Epithelial cell of prostate (primary cell): ENCODE data around the gene SNUPN.
"Not testable (repeated sequence)": the region's sequence is repeated elsewhere in the genome, so short reads cannot be mapped to it uniquely, and the experiment has no call there.

Experiments used
- DNase-seq: peaks from one replicate; pipeline ENCODE4 v3.0.0-alpha.2; 2011; ENCODE audit warnings: low read depth, low spot score
- H3K27ac ChIP-seq: fragments of 450-650 bp; 2 replicates; pipeline ENCODE4 v1.5.1; 2017; ENCODE audit warnings: mild to moderate bottlenecking

The SNUPN gene

DNA sequence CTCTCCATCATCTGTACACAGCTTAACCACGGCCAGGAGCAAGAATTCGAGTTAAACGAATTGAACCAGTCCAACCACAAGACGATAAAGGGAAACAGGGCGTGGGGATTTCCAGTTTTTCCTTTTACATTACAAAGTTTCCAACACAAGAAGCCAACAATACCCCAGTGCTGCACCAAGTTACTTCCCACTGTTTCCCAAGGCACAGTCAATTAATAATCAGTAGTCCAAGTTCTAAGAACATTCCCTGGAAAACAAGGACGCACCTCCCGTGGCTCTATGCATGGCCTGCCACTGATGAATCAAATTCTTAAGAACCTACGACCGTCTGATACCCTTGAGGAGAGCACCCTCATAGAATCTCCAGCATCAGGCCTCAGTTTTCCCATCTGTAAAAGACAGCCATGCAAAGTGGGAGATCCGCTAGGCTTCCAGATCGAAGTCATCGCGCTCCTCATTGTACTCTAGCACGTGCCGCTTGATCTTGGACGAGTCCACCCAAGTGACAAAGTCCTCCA lies 13.7 kb upstream of the SNUPN start:
- DNase-seq, result no peak
- peak overlapping the region; percentile 84 for H3K27ac ChIP-seq

GRCh38 chr15:75637245-75638009 lies 11.9 kb upstream of the SNUPN start:
- peak overlapping the region; percentile 84 for H3K27ac ChIP-seq

GRCh38 chr15:75636026-75636425 lies 10.5 kb upstream of the SNUPN start:
- no peak overlapping the region for H3K27ac ChIP-seq
- DNase-seq, result no peak

More at GRCh38 chr15:75637245-75638009, 11.9 kb upstream of the SNUPN start:
- no peak for DNase-seq

DNA sequence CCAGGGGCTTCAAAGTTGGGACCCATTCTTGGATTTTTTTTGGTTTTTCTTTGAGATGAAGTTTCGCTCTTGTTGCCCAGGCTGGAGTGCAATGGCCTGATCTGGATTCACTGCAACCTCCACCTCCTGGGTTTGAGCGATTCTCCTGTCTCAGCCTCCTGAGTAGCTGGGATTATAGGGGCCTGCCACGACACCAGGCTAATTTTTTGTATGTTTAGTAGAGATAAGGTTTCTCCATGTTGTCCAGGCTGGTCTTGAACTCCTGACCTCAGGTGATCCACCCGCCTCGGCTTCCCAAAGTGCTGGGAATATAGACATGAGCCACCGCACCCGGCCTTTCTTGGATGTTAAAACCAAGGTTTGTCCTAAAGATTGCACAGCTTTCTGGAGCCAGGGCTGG lies 8.4 kb upstream of the SNUPN start:
- not testable (repeated sequence) for DNase-seq, H3K27ac ChIP-seq

DNA sequence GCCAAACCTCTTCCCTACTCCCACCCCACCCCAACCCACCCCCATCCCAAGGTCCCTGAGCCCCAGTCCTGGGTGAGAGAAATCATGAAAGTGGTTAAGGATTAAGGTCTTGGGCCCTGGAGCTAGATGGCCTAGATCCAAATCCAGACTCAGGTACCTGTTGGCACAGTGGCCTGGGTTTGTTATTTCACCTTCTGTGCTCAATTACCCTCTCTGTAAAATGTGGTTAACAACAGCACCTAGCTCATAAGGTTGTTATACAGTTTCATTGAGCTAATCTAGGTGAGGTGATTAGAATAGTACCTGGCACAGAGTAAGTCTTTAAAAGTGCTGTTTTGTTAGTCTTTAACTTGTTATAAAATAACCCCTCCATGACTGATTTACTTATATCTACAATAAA lies 6.4 kb upstream of the SNUPN start:
- no peak for DNase-seq
- H3K27ac ChIP-seq, result no peak overlapping the region

DNA sequence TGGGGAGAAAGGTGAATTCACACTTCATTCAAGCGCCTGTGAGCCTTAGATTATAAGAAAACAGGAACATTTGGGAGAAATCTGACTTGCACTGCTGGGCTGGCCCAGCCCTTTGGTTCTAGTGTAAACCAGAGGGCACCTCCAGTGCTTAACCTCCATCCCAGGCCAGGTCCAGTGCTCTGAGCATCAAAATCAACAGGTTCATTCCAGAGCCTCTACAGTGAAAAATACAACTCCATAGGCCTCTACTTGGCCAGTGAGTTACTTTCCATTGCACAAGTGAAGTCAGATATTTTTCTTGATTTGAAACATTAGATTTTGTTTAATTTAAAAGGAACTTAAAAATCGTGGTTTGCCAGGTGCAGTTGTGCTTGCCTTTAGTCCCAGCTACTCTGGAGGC lies 3.0 kb downstream of the SNUPN start:
- DNase-seq, result no peak
- H3K27ac ChIP-seq, result no peak overlapping the region

DNA sequence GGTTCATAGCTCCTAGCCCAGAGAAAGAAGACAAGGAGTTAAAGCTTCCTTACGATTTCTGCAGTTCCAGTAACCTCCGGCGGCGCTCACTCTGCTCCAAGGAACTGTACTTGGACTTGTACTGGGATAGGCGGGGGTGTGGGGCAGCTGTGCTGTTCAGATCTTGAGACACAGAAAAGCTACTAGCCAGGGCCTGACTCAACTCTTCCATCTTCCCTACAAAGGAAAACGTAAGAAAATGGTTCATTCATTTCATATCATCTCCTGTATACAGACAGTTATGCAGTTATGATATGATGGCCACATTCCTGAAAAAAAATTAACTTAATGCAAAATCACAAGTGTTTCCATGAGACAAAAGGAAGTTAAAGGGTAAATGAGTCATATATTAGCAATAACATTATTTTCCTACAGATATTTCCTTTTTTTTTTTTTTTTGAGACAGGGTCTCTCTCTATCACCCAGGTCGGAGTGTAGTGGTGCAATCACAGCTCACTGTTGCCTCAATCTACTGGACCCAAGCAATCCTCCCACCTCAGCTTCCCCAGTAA lies 4.6 kb downstream of the SNUPN start:
- no peak for DNase-seq
- peak overlapping the region; percentile 69 for H3K27ac ChIP-seq

GRCh38 chr15:75620058-75620820 lies 5.3 kb downstream of the SNUPN start:
- no peak for DNase-seq
- peak overlapping the region; percentile 69 for H3K27ac ChIP-seq

DNA sequence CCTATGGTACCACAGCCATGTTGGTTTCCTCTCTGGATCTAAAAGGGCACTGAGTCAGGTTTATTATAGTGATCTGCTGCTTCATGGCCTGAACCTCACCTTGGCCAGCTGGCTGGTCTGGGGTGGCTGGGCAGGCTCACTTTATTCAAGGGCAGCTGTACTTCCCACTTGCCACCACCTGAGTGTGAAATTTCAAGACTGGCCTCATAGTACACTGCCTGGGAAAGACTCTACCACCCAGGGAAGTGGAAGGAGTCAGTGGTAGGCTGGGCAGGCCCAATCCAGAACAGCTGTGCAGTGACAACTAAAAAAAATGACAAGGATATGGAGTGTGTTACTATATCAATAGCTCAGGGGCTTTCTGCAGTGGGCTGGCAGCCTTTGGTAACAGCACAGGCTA lies 8.8 kb downstream of the SNUPN start:
- DNase-seq, result no peak
- no peak overlapping the region for H3K27ac ChIP-seq

- H3K27ac ChIP-seq, result no peak overlapping the region
These were observed 18.5 kb downstream of the SNUPN start for GRCh38 chr15:75606711-75607699.

DNA sequence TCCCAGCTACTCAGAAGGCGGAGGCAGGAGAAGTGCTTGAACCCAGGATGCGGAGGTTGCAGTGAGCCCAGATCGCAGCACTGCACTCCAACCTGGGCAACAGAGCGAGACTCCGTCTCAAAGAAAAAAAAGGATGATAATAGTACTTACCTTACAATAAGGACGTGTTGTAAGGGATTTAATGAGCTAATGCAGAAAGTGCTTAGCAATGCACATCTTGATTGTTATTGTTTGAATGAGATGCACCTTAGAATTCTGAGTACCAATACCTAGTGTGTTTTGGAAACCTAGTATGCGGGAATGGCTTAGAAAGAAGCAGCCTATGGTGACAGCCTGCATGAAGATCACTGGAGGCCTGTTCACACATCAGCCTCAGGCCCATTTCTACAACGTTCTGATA lies 19.5 kb downstream of the SNUPN start:
- DNase-seq, result no peak
- H3K27ac ChIP-seq, result no peak overlapping the region

More at GRCh38 chr15:75606711-75607699, 18.5 kb downstream of the SNUPN start:
- DNase-seq, result no peak

- no peak for DNase-seq
- H3K27ac ChIP-seq, result no peak overlapping the region
These were observed 26.1 kb downstream of the SNUPN start for GRCh38 chr15:75599401-75599800.

DNA sequence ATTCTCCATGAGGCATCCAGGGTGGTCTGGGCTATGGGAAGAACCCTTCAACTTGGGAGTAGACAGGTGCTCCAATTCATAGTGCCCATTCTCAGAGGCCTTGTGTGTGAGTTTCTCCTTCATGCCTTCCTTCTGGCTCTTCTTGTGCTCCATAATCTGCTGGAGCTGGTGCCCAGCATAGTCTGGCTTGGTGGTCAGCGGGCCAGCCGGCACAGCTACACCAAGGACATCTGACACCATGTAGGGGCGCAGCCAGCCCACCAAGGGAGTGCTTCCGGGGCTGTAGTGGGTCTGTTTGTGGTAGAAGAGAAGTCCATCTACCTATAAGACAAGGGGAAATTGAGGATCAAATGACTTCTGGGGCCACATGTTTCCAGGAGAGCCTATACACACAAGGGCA lies 27.2 kb downstream of the SNUPN start:
- DNase-seq, result no peak
- H3K27ac ChIP-seq, result no peak overlapping the region

DNA sequence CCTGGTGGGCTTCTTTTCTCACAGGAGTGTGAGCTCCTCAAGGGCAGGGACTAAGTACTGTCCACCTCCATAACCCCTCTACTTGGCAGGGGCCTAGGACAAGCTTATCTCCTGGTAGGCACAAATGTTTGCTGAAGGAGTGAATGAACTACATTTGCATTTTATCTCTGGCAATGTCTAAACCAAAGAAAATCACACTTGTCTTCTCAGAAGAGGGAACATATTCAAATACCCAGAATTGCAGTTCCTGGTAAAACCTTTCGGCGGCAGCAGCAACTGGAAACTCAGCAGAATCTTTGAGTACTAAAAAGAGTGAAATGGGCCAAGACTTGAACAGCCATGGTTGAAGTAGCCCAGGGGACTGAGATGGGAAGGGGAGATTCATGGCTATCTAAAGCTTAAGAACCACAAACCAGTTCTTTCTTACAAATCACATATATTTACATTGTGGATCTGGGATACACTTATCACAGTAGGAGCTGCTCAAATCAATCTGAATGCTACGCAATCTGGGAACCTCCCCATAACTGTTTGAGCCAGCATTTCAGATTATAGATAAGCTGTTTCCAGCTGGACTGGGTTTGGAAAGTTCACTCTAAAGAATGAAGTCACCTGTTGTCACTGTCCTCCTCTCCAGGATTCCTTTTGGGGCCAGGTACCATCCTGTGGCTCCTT lies 27.7 kb downstream of the SNUPN start:
- DNase-seq, result no peak
- no peak overlapping the region for H3K27ac ChIP-seq

DNA sequence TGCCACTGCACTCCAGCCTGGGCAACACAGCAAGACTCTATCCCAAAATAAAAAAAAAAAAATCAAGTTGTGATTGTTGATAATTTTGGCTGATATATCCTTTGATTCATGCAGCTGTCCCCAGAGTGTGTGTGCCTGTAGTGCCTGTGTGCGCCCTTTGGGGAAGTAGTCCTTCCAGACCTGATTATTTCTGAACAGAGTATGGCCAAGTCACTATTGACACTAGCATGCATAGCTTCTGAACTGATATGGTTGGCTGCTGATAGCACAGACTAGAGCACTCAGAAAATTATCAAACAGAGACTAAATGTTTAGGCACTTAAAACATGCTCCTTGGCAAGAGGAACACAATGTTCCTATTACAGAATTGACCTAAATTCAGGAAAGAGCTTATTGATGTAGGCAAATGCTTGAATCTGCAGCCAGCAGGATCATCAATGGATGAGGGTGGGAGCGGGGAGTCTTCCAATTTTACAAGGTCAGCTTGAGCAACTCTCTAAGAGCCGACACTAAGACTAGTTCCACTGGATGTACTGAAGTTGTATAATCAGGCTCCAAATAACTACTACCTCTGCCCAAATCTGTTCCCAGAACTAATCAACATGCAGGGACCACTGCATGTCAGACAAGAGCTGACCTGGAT lies 28.7 kb downstream of the SNUPN start:
- DNase-seq, result no peak
- no peak overlapping the region for H3K27ac ChIP-seq

DNA sequence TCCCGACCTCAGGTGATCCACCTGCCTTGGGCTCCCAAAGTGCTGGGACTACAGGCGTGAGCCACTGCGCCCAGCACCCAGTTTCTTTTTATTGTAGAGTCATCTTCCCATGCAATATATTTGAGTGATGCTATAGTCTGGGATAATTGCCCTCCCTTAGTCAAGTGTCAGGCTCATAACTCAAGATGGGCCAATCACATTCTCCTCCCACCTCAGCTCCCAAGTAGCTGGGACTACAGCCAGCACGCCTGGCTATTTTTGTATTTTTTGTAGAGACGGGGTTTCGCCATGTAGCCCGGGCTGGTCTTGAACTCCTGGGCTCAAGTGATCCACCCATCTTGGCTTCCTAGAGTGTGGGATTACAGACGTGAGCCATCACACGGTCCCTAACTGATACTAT lies 31.2 kb downstream of the SNUPN start:
- no peak for DNase-seq

GRCh38 chr15:75591655-75592364 lies 33.7 kb downstream of the SNUPN start:
- no peak overlapping the region for H3K27ac ChIP-seq
- DNase-seq, result no peak

More for the DNA sequence above, 31.2 kb downstream of the SNUPN start:
- no peak overlapping the region for H3K27ac ChIP-seq

DNA sequence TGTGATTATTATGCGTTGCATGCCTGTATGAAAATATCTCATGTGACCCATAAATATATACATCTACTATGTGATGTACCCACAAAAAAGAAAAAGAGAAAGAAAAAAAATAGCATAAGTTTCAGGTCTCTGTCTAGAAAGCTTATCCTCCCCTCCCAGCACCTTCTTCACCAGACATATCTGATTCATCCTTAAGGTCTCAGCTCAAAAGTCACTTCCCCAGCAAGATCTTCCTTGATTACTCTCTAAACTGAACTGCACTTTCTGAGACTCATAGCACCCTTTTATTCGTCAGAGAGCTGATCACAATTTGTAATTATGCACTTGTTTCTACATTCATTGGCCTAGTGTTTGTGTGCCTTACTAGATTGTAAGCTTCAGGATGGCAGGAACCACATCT lies 35.3 kb downstream of the SNUPN start:
- no peak for DNase-seq
- no peak overlapping the region for H3K27ac ChIP-seq
